ENCODE results near the gene PHTF2.

DNA sequence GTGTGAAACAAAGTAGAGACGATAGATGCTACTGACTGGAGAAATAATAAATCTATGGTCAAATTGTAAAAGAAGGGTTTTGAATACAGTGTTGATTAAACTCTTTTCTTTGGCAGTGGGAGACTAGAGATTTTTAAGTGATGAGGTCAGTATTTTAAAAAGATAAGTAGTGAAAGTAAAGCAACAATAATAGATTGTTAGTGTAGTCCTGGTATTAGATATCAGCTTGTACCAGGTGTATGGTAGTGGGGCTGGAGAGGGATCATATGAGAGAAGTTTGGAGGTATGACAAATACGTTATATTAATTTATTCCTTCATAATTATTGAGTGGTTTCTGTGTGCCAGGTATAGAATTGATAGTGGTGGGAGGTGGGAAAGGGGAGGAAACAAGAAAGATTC is 25.2 kb downstream of the PHTF2 start:
- TF ChIP-seq POLR2A (IDR thresholded peaks at IDR 0.05) = no peak
- TF ChIP-seq, protein P1, sequence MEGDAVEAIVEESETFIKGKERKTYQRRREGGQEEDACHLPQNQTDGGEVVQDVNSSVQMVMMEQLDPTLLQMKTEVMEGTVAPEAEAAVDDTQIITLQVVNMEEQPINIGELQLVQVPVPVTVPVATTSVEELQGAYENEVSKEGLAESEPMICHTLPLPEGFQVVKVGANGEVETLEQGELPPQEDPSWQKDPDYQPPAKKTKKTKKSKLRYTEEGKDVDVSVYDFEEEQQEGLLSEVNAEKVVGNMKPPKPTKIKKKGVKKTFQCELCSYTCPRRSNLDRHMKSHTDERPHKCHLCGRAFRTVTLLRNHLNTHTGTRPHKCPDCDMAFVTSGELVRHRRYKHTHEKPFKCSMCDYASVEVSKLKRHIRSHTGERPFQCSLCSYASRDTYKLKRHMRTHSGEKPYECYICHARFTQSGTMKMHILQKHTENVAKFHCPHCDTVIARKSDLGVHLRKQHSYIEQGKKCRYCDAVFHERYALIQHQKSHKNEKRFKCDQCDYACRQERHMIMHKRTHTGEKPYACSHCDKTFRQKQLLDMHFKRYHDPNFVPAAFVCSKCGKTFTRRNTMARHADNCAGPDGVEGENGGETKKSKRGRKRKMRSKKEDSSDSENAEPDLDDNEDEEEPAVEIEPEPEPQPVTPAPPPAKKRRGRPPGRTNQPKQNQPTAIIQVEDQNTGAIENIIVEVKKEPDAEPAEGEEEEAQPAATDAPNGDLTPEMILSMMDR (IDR thresholded peaks at IDR 0.05) = no peak

Measured in testis (tissue), 2 donors.